ENCODE results near the gene EXOC1. TPM values are rescaled to one million over a fixed set of nuclear protein-coding genes. Genes with fewer than 3 reads are reported as not detected.

The EXOC1 gene
- total and polyA plus RNA-seq, 12 donors = 14.2 to 44.2 (median 29.2) TPM

GRCh38 chr4:55834086-55834795 lies 19.2 kb upstream of the EXOC1 start:
- DNase-seq = no peak
- Histone ChIP-seq H3K4me3 (no peak overlapping the region), H3K9me3 (replicated peaks in 1 of 3) (no peaks in the 10 kb centered on the region), H3K27ac (no peak overlapping the region), H3K36me3 (replicated peaks in 1 of 2) (no peaks in the 10 kb centered on the region), H3K27me3 (peaks cover 10% of the 10 kb centered on the region), H3K4me1 (replicated peaks in 1 of 2) (no peaks in the 10 kb centered on the region)
- intact Hi-C loops (cut with DNase I) = no loop called here
- 84 to 97% (median 88%) methylated on average over 3 of the region's 3 CpGs for WGBS, 4 donors
- TF ChIP-seq CTCF (IDR thresholded peaks at IDR 0.05) (no peak), POLR2A (IDR thresholded peaks at IDR 0.05) (no peak)

GRCh38 chr4:55837903-55838302 lies 15.5 kb upstream of the EXOC1 start:
- no peak for TF ChIP-seq CTCF (IDR thresholded peaks at IDR 0.05)
- TF ChIP-seq POLR2A (IDR thresholded peaks at IDR 0.05) = no peak
- DNase-seq = no peak
- Histone ChIP-seq H3K4me3 (no peak overlapping the region), H3K9me3 (replicated peaks in 1 of 3) (no peaks in the 10 kb centered on the region), H3K27me3 (peaks cover 3% of the 10 kb centered on the region), H3K4me1 (replicated peaks in 1 of 2) (no peaks in the 10 kb centered on the region), H3K27ac (no peak overlapping the region), H3K36me3 (replicated peaks in 1 of 2) (no peaks in the 10 kb centered on the region)
- WGBS, 4 donors = 67 to 80% (median 72%) methylated on average over 1 of the region's 1 CpG
- intact Hi-C loops (cut with DNase I) = no loop called here

- DNase-seq = no peak
- Histone ChIP-seq H3K4me3 (no peak overlapping the region), H3K9me3 (replicated peaks in 1 of 3) (no peaks in the 10 kb centered on the region), H3K36me3 (replicated peaks in 1 of 2) (no peaks in the 10 kb centered on the region), H3K27ac (no peak overlapping the region), H3K4me1 (replicated peaks in 1 of 2) (no peaks in the 10 kb centered on the region), H3K27me3 (peaks cover 3% of the 10 kb centered on the region)
- TF ChIP-seq CTCF (IDR thresholded peaks at IDR 0.05) (no peak), POLR2A (IDR thresholded peaks at IDR 0.05) (no peak)
- intact Hi-C loops (cut with DNase I) = no loop called here
- WGBS, 4 donors = 62 to 84% (median 67%) methylated on average over 1 of the region's 1 CpG
Measured at GRCh38 chr4:55838356-55838755, 15.1 kb upstream of the EXOC1 start.

GRCh38 chr4:55838952-55839351 lies 14.5 kb upstream of the EXOC1 start:
- Histone ChIP-seq H3K9me3 (replicated peaks in 1 of 3) (no peaks in the 10 kb centered on the region), H3K27me3 (peaks cover 3% of the 10 kb centered on the region), H3K36me3 (replicated peaks in 1 of 2) (no peaks in the 10 kb centered on the region), H3K27ac (no peak overlapping the region), H3K4me3 (no peak overlapping the region), H3K4me1 (replicated peaks in 1 of 2) (no peaks in the 10 kb centered on the region)
- no peak for DNase-seq
- TF ChIP-seq CTCF (IDR thresholded peaks at IDR 0.05) = no peak
- no peak for TF ChIP-seq POLR2A (IDR thresholded peaks at IDR 0.05)
- intact Hi-C loops (cut with DNase I) = no loop called here

Data from adrenal gland (tissue), 12 donors.